GM10248 (cell line): ENCODE measurements around the gene POLR2E.
A peak's percentile ranks its signal among the peaks of the same experiment; 100 is the strongest.
"Not testable (repeated sequence)": the region's sequence is repeated elsewhere in the genome, so short reads cannot be mapped to it uniquely, and the experiment has no call there.

ENCODE experiments used
- CTCF ChIA-PET: fragments of 300-600 bp; sonication (Branson Sonifier 250); formaldehyde crosslinking; extraction: SDS; loops from one replicate; lab custom pipeline; 2021; ENCODE audit warnings: antibody characterized with exemption; lab: Yijun Ruan, JAX
- POLR2A ChIA-PET: fragments of 350-650 bp; sonication (Branson Sonifier 250); formaldehyde crosslinking; extraction: SDS; loops from one replicate; lab custom pipeline; 2020; ENCODE audit warnings: antibody characterized with exemption; lab: Yijun Ruan, JAX
- DNase-seq: peaks from one replicate; pipeline ENCODE4 v3.0.0; 2012; ENCODE audit errors: extremely low spot score
- TF ChIP-seq, protein P1 (sequence below): IDR thresholded peaks from 2 replicates; pipeline ENCODE4 v1.5.1; 2012; ENCODE audit warnings: mild to moderate bottlenecking, low read depth; ENCODE audit errors: extremely low read depth, missing control alignments, control extremely low read depth

POLR2E gene

DNA sequence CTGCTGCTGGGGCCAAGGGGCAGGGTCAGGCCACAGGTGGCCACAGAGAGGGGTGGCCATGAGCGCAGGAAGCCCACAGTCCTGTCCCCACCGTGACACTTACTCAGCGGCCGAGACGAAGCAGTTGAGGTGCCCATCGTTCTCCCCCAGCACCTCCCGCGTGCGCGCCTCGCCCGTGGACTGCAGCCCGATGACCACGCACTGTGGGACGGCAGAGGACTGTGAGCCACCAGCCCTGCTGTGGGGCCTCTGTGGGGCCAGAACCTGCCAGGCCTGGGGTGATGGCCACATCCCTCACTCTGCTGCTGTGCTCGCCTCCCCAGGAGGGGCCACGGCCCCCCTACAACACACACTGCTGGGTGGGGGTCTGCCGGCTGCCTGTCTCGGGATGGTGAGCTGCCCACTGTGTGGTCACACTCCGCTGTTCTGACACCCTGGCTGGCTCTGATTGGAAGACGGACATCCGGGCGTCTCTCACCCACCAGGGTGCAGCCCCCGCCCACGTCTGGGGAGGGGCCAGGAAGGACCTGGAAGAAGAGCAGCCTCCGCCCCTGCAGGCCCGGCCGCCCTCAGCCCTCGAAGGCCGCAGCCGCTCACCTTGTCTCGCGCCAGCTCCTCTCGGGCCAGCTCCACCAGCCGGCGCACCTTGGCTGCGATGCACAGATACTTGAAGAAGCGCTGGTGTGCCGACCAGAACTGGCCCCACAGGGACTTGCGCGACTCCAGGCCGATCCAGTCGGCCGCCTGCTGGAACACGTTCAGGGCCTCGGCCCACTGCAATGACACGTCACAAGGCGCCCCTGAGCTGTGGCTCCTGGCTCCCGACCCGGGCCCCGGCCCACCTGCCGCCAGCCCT is 21.8 kb upstream of the POLR2E start:
- DNase-seq = no peak
- CTCF ChIA-PET = interaction anchor here (0.6 to 1.4 kb wide), 2 partner anchors 14 kb away, joined by 3 read pairs; no protein-coding TSS in a partner anchor

DNA sequence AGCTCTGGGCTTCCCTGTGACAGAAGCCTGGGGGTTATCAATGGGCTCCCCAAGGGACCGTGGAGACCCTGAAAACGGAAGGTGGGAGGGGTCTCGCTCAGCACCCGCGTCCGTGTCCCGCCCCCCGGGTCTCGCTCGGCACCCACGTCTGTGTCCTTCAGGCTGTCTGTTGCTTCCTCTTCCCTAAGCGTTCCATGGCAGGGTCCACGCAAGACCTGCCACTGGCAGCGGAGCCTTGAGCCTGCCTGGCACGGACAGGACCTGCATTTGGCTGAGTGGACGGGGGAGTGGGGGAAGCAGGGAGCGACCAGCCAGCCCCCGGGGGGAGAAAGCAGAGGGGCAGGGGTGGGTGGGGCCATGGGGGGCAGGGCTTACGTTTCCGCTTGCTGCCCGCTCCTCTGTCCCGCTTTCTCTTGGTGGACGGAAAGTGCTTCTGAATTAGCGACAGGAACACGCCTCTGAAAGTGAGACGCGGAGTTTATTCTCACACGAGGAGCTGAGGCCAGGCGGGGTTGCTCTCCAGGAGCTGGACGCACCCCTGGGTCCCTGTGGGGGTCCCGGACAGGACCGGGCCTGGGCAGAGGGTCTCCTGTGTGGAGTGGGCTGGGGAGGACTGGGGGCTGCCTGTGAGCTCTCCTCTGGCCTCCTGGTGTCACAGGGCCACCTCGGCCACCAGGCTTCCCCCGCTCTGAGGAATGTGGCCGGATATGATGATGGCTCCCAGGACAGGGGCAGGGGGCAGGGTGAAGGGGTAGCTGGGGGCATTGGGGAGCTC is 20.7 kb upstream of the POLR2E start:
- TF ChIP-seq, protein P1, sequence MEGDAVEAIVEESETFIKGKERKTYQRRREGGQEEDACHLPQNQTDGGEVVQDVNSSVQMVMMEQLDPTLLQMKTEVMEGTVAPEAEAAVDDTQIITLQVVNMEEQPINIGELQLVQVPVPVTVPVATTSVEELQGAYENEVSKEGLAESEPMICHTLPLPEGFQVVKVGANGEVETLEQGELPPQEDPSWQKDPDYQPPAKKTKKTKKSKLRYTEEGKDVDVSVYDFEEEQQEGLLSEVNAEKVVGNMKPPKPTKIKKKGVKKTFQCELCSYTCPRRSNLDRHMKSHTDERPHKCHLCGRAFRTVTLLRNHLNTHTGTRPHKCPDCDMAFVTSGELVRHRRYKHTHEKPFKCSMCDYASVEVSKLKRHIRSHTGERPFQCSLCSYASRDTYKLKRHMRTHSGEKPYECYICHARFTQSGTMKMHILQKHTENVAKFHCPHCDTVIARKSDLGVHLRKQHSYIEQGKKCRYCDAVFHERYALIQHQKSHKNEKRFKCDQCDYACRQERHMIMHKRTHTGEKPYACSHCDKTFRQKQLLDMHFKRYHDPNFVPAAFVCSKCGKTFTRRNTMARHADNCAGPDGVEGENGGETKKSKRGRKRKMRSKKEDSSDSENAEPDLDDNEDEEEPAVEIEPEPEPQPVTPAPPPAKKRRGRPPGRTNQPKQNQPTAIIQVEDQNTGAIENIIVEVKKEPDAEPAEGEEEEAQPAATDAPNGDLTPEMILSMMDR = no peak
- ChIA-PET CTCF (interaction anchor here (0.6 to 1.7 kb wide), 2 partner anchors 14 to 15 kb away, joined by 3 to 9 read pairs; no protein-coding TSS in a partner anchor), POLR2A (no interaction called here)
- DNase-seq = no peak

More for the DNA sequence above, 21.8 kb upstream of the POLR2E start:
- TF ChIP-seq, protein P1 = no peak
- POLR2A ChIA-PET = no interaction called here

DNA sequence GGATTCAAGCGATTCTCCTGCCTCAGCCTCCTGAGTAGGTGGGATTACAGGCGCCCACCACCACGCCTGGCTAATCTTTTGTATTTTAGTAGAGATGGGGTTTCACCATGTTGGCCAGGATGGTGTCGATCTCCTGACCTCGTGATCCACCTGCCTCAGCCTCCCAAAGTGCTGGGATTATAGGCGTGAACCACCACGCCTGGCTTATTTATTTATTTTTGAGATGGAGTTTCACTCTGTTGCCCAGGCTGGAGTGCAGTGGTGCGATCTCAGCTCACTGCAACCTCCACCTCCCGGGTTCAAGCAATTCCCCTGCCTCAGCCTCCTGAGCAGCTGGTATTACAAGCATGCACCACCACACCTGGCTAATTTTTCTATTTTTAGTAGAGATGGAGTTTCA is 19.6 kb upstream of the POLR2E start:
- ChIA-PET CTCF (interaction anchor here (1.7 to 2.5 kb wide), 3 partner anchors 9 to 104 kb away, joined by 5 to 45 read pairs (median 9); no protein-coding TSS in a partner anchor), POLR2A (interaction anchor here (1.1 kb wide), 1 partner anchor 16 kb away, joined by 3 read pairs; no protein-coding TSS in a partner anchor)
- DNase-seq = not testable (repeated sequence)

DNA sequence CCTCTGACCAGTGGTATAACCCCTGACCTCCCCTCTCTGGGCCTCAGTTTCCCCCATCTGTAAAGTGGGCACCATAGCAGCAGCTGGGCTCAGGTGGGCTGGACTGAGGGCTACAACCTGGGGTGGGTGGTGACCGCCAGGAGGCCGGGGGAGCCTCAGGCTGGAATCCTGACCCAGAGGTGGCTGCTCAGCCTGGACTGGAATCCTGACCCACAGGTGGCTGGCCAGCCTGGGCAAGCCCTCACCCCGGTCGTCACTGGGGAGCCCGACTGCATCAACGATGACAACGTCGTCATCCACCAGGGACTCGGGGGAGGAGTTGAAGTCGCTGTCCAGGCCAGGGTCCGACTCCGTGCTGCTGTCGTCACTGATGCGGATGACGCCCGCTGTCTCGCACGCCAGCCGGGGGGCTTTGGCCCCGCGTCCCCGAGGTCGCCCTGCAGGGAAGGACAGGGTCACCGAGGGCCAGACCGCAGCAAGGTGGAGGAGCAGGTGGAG is 18.9 kb upstream of the POLR2E start:
- TF ChIP-seq, protein P1 = no peak
- DNase-seq = no peak
- POLR2A ChIA-PET = interaction anchor here (1.1 kb wide), 1 partner anchor 17 kb away, joined by 3 read pairs; no protein-coding TSS in a partner anchor
- CTCF ChIA-PET = interaction anchor here (0.7 to 4.0 kb wide), 37 partner anchors 10 to 226 kb away, joined by 3 to 45 read pairs (median 5); partner anchors contain the start of genes ABCA7, ARHGAP45, ATP5F1D and CBARP

DNA sequence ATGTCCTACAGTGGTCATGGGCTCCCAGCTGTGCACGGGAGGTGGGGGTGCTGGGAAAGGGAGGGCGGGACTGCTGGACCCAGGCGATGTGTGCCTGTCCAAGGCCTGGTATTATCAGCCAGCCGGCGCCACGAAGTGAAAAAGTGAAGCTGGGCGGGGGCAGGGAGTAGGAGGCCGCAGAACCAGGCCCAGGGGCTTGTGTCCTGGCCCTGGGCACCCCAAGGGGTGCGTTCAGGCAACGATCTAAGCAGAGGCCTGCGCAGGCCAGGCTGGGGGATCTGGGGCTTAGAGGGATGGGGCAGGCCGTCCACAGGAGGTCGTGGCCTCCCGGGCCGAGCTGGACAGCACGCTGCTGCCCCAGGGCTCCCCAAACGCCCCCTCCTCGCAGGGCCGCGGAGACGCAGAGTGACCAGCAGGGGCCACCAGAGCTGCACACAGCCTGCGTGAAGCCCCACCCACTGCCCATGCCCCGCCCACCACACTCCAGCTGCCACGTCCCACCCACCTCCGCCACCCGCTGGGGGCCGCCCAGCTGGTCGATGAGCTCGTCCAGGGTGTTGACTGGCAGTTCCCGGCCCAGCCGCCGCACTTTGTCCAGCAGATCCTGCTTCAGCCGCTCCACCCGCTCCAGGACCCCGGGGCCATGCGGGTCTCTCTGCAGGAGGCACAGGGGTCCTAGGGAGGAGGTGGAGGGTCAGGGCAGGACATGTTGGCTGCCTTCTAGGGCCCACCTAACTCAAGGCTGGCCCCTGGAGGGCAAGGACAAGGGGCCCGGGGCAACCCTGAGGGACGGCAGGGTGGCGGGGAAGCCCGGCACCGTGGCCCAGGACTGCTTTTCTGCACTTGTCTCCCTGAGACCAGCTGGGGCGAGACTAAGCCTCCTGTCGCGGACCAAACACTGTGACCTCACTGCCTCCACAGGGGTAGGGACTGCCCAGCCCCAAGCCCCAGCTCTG is 18.1 kb upstream of the POLR2E start:
- ChIA-PET CTCF (interaction anchor here (0.7 to 4.0 kb wide), 41 partner anchors 10 to 339 kb away, joined by 3 to 45 read pairs (median 5); partner anchors contain the start of genes ABCA7, ARHGAP45, ATP5F1D and CBARP), POLR2A (no interaction called here)
- TF ChIP-seq, protein P1 = peak; percentile 85
- peak; percentile 97 for DNase-seq
